HG02798 (cell line): ENCODE data around the gene MYO19.
A peak's percentile ranks its signal among the peaks of the same experiment; 100 is the strongest.

Experiments
- ATAC-seq: cut with Tn5 transposase; IDR thresholded peaks from one replicate; pipeline ENCODE4 v1.9.1; 2021; ENCODE audit warnings: mild to moderate bottlenecking; ENCODE audit not compliant: unreplicated experiment, poor library complexity

The MYO19 gene, protein sequence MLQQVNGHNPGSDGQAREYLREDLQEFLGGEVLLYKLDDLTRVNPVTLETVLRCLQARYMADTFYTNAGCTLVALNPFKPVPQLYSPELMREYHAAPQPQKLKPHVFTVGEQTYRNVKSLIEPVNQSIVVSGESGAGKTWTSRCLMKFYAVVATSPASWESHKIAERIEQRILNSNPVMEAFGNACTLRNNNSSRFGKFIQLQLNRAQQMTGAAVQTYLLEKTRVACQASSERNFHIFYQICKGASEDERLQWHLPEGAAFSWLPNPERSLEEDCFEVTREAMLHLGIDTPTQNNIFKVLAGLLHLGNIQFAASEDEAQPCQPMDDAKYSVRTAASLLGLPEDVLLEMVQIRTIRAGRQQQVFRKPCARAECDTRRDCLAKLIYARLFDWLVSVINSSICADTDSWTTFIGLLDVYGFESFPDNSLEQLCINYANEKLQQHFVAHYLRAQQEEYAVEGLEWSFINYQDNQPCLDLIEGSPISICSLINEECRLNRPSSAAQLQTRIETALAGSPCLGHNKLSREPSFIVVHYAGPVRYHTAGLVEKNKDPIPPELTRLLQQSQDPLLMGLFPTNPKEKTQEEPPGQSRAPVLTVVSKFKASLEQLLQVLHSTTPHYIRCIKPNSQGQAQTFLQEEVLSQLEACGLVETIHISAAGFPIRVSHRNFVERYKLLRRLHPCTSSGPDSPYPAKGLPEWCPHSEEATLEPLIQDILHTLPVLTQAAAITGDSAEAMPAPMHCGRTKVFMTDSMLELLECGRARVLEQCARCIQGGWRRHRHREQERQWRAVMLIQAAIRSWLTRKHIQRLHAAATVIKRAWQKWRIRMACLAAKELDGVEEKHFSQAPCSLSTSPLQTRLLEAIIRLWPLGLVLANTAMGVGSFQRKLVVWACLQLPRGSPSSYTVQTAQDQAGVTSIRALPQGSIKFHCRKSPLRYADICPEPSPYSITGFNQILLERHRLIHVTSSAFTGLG

DNA sequence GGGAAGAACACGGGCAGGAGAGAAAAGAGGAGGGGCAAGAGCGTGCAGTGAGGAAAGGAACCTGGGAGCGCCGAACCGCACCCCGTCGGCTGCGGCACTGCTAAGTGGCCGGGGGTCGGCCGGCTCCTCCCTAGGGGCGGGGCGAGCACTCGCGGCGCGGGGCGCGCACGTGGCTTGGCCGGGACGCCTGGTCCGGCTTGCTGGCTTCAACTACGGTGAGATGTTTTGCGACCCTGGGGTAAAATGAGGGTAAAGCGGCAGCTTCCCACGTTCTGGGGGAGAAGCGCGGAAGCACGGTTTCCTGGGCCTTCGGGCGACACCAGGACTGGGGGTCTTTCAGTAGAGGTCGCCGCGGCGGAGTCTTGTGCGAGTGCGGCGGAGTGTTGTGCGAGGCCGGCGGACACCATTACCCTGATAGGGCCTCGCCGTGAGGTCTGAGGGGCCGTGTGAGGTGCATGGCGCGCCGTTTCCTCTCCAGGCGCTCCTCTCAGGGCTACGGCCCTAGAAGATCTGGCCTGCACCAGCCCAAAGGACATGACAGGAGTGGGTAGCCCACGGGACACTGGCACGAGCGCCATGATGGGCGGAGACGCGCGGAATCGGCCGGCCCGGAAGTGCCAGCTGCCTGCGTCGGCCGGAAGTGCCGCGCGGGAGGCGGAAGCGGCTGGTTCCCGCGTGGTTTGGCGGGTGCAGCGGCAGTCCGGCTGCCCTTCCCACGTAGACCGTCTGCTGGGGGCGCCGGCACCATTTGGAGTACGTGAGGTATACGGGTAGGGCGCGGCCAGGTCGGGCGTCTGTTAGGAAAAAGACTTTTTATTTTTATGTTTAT lies at the start of gene MYO19, which contains the start of gene PIGW:
Gene MYO19, minus strand, starts transcription at position 29 of the 829 bp plus-strand sequence. CDS start 2,330 bp downstream, outside the sequence.
Gene PIGW, plus strand, starts transcription at position 148 of the 829 bp plus-strand sequence. CDS start 2,115 bp downstream, outside the sequence.
- ATAC-seq: peak; percentile 83

DNA sequence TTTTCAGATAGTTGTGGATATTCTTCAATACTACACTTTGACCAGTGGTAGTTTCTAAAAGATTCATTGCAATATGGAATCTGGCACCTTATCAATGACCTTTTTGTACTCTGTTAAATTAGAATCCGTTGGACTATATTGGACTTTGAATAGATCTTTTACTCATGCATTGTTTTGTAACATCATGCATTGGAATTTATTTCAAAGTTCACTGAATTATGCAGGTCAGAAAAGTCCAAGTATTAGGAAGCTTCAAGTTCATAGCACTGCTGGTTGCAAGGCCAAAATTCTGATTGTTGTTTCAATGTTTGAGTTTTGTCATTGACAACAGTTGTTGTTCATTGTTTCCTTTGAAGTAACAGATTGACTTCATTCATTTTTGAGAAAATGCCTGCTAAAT lies 49.1 kb upstream of the MYO19 start:
- ATAC-seq: no peak

DNA sequence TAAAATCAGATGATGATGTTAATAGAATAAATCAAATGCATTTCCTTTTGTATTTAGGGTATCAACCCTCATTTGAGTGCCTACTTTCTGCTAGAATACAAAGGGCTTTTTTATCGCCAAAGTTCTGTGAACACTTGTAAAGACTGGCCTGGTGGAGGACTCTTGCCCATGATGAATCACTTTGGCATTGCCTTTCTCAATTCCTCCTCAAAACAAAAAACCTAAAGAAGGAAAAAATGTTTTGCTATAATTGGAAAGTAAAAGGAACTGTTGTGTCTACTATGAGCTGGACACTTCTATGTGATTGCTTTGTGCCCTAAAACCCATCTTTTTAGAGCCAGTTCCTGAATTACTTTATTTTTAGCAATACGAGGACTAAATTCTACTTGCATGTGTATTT lies 44.0 kb upstream of the MYO19 start:
- ATAC-seq: no peak

DNA sequence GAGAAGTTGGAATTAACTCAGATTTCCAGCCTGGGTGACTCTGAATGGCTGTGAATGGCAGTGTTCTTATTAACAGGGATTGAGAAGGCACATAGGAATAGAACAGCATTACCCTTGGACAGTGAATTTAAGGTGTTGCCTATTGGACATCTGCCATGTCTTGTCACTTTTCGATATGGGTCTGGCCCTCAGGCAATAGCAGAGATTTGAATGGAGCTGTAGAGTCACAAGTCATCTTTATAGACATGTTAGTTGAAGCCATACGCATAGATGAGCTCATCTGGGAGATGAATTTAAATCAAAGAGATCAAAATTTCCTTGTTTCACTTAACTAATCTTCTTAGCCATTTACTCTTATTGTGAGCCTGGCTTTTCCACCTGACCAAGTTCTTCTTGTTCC lies 42.1 kb upstream of the MYO19 start:
- ATAC-seq: no peak

DNA sequence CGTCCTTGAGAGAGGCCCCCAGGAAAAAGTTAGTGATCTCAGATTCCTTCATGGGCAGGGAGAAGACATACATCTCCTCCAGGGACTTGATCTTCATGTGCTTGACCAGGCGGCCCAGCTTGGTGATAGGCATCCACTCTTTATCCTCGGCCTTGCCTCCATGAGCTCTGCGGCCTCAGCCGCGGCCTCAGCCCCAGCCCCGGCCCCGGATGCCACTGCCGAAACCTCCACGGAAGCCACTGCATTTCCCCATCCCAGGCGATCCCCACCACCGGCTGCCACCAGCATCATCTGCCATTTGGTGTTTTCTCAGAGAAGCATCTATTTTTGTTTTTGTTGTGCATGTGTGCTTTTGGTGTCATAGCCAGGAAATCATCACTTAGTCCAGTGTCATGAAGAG lies 40.4 kb upstream of the MYO19 start:
- no peak for ATAC-seq

DNA sequence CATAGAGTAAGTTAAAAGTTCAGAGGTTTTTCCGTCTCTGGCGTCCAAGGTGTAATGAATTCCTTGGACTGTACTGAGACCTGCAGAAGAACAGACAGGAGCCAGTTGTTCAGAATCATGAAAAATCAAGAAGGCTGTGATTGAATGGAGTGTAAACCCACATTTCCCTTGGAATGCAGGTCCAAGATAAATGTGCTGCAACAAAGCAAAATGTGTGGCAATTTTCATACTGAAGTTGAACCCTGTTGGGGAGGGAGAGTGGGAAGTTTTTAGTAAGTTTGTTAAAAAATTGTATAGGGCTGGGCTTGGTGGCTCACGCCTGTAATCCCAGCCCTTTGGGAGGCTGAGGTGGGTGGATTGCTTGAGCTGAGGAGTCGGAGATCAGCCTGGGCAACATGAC lies 31.4 kb upstream of the MYO19 start:
- ATAC-seq: no peak

DNA sequence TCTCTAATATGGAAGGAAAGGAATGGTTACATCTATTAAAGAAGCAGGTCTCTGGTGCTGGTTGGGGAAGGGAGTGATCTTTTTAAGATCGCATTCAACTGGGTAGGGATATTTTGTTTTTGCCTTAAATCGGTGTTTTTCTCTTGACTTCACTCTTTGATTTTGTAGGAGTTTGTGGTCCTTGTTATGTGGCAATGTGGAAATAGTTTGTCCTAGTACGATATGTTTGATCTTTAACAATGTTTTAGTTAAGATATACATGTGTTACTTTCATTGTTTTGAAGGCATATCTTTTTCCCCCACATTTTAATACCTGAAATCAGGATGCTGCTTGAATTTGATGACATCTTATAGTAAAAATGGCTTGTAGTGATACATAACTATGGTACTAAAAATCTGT lies 18.8 kb upstream of the MYO19 start:
- ATAC-seq: no peak

DNA sequence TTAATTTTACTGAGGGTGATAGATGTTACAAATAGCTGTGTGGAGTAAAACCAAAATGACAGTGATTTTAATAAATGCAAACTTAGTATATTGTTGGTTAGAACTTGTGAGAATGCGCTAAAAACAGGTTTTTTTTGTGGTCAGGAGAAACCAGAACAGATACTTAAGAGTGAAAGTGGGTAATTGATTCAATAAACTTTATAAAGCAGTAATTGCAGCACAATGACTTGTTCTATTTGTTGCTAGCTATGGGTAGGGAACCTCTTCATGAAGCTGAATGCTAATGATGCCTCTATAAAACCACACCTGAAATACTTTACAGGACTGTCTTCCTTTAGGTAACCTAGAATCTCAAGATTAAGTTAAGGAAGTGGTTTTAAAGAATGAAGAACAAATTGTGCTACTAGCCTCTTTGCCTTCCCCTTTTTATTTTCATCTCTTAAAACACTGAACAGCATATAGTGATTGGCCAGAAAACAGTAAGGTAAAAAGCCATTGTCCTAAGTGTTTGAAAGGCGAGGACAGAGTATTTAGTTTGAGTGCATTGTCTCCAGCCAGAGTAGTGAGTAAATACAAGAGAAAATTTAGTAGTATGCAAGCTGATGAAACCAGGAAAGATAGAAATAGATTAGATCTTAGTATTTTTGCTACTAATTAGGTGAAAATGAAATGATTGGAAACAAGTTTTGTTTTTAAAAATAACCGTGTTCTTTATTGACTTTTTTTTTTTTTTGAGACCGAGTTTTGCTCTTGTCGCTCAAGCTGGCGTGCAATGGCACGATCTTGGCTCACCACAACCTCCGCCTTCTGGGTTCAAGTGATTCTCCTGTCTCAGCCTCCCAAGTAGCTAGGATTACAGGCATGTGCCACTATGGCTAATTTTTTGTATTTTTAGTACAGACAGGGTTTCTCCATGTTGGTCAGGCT lies 16.1 kb upstream of the MYO19 start:
- no peak for ATAC-seq

DNA sequence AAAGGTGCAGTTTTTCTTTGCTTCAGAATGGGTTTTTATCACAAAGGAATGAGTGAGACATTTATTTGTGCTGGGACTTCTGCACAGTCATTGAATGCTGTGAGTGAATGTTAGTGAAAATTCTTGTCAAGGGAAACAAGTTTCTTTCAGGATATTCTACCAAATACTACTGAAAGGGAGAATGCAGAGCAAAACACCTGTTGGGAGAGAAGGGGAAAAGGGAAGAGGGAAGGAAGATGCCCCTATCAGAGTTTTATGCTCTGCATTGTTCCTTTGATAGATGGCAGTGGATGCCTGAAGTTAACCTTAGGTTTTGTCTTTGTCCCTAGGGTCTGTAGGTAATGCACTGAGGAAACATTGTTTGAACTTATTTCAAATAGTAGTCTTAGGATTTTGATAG lies 13.1 kb upstream of the MYO19 start:
- ATAC-seq: no peak

DNA sequence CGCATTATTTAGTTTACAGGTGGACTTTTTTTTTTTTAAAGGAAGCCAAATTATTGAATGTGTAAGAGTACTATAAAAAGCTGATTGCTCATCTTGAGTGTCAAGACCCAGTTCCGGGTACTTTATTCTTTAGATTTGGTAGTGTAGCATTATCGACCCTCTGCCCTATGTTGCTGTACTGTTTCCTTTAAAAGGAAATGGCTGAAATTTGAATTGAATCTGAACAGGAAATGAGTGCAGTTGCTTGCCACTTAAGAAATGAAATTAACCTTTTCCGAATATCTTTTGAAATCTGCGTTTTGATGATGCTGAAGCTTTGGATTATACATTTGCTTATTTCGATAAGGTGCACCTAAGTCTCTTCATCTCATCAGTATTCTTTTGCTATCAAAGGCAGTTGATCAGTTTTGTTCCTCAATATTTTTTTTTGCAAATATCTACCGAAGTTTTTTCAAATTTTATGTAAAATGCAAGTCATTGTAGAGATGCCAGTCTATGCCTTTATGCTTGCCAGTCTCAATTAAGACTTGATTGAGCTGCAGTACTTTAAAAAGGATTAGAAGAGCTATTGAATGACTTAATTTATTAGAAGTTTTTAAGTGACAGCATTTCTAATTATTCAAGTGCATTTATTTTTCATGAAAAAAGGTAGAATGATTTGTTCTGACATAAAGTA lies 11.9 kb upstream of the MYO19 start:
- ATAC-seq: no peak

DNA sequence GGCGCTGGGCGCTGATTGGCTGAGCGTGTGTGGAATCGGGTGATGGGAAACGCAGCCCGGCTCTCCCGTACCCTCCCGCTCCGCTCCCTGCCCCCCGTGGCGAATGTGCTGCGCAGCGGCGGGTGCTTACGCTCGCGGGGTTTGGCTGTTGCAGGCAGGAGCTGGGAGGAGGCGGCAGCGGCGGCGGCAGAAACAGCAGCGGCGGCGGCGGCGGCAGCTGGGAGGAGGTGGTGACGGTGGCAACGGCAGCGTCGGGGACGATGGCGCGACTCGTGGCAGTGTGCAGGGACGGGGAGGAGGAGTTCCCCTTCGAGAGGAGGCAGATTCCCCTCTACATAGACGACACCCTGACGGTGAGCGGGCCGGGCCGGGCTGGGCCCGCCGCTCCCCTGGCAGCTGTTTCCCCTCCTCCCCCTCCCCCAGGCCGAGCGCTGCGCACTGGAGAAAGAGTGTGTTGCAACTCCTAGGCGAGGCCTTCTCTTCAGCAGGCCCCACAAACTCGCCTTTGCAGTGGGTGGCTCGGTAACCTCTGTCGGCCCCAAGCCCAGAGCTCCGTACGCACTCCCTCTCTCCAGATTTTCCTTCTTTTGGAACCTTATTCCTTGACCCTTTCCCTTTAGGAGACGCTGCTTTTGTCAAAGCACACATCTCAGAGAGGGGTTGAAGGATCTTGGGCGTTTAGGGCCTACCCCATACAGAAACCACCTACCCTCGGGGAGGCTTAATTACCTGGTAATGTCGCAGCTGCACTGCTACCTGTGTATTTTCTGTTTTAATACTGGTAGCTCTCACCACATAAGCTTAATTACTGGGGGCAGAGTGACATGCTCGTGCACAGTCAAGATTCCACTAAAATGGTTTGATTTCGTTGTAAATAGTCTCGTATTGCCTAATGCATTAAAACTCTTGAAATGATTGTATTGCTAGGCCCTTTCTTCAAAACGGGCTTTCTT lies 11.1 kb upstream of the MYO19 start:
- peak; percentile 80 for ATAC-seq

DNA sequence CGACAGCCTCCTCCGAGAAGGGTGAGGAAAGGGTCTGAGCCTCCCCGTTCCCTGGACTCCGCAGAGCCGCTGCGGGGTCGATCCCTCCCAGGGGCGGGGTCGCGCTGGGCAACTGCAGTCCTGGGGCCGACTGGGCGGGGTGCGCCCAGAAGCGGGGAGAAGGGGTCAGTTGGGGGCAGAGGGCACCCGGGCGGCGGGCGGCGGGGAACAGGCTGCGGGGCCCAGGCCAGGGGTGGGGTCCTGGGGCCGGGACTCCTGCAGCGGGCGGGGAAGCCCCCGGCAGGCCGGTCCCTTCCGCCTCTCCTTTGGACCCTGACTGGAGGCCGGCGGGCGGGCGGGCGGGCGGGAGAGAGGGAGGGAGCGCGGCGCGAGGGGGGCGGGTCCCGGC lies 10.4 kb upstream of the MYO19 start:
- peak; percentile 49 for ATAC-seq

DNA sequence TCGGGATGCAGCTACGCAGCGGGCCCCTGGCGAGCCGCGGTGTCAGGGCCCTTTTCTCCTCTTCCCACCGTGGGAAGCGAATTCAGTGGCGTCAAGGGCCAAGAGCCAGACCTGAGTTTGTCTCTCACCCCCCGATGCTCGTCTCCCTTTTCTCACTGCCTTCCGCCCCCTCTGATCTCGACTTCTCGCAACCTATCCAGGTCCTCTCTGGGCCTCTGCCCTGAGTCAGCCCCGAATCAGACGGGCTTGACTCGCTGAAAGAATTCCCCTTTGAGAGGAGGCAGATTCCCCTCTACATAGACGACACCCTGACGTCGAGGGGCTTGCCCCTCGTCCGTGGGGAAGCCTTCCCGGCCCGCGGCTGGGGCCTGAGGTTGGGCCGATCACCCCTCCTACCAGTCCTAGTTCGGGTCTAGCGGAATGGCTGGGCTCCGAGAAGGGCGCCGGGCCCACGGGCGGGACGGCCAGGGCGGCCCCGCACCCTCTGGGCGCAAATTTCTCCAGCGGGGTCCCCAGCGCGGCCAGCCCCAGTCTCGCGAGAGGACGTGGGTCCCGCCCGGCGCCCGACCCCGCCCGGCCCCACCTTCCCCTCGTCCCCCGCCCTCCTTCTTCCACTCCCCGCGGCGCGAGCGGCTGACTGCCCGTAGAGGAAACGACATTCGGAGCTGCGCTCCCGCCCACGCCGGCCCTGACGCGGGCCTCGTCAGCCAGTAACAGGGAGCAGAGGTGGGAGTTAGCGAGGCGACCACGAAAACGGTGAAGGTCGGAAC lies 9.8 kb upstream of the MYO19 start, which contains the start of gene GGNBP2:
Gene GGNBP2, plus strand, starts transcription at position 613 of the 770 bp plus-strand sequence. CDS start 806 bp downstream, outside the sequence.
- ATAC-seq: peak; percentile 60

DNA sequence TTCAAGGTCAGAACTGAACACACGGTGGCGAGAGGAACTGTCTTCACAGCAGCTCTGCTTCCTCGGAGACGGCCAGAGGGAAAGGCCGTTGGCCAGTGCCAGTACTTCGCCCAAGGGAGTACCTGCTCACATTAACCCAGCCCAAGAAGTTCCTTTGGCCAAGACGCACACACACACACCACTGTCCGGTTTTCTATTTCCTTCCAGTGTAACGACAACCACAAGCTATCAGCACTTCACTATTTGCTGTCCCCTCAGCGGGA lies 9.3 kb upstream of the MYO19 start:
- no peak for ATAC-seq

DNA sequence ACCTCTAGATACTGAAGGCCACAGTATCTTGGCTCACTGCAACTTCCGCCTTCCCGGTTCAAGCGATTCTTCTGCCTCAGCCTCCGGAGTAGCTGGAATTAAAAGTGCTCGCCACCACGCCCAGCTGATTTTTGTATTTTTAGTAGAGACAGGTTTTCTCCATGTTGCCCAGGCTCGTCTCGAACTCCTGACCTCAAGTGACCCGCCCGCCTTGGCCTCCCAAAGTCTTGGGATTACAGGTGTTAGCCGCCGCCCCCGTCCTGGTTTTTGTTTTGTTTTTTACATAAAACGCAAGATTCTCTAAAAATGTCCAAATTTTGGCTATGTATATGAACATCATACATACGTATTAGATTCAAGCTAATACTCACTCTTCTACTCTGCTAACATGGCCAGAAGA lies 8.1 kb upstream of the MYO19 start:
- no peak for ATAC-seq

DNA sequence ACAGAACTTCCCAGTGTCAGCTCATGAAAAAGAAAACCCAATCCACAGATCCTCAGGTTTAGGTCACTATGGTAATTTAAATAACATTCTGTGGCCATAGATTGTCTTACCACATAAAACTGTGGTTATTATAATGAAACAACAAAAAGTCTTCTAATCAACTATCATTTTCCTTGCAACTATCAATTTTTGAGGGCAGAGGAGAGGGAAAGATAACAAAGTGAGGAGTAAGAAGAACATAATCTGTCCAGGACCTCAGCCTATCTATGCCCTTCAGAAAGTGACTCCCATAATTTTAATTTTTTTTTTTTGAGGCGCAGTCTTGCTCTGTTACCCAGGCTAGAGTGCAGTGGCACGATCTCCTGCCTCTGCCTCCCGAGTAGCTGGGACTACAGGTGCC lies 6.0 kb upstream of the MYO19 start:
- ATAC-seq: no peak

DNA sequence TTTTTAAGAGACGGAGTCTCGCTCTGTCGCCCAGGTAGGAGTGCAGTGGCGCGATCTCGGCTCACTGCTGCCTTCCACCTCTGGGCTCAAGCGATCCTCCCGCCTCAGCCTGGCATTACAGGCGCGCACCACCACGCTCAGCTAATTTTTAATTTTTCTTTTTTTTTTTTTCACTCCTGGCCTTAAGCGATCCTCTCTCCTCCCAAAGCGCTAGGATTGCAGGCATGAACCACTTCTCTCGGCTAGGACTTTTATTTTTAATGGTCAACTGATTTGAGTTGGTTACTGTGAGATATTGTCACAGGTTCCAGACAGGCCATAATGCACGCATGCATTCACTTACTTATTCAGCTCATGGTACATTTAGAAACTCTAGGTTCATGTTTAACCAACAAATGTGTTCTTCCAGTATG lies 1.0 kb upstream of the MYO19 start:
- ATAC-seq: peak; percentile 22
